Prostate gland (tissue), 2 donors: ENCODE data around the gene MEST. TPM values are rescaled to one million over a fixed set of nuclear protein-coding genes. Genes with fewer than 3 reads are reported as not detected.
"Not testable (repeated sequence)": the region's sequence is repeated elsewhere in the genome, so short reads cannot be mapped to it uniquely, and the experiment has no call there.

Experiments
- DNase-seq: peaks from one replicate; pipeline ENCODE4 v3.0.0-alpha.2; 2019; ENCODE audit warnings: low spot score
- H3K27ac ChIP-seq, 2 donors: fragments of 200-600 bp; sonication (generic); 2 replicates each; pipeline ENCODE4 v1.5.1; 2017 to 2019
- H3K27me3 ChIP-seq: fragments of 200-600 bp; sonication (generic); replicated peaks from 2 replicates; pipeline ENCODE4 v1.5.1; 2019; ENCODE audit not compliant: insufficient read depth
- H3K36me3 ChIP-seq, 2 donors: fragments of 200-600 bp; sonication (generic); 1 replicate in 1 of 2; 2 replicates in 1 of 2; pipeline versions ENCODE4 v1.5.1 to v1.8.1; 2017 to 2019
- H3K4me1 ChIP-seq: fragments of 200-600 bp; sonication (generic); replicated peaks from 2 replicates; pipeline ENCODE4 v1.5.1; 2019
- H3K4me3 ChIP-seq, 2 donors: fragments of 200-600 bp; sonication (generic); 2 replicates each; pipeline ENCODE4 v1.5.1; 2017 to 2019
- H3K9me3 ChIP-seq: fragments of 200-600 bp; sonication (generic); 2 replicates; pipeline ENCODE4 v1.5.1; 2017
- POLR2A ChIP-seq: fragments of 450-650 bp; IDR thresholded peaks from one replicate; pipeline ENCODE4 v1.6.1; 2016; ENCODE audit warnings: antibody characterized with exemption, mild to moderate bottlenecking
- POLR2AphosphoS5 ChIP-seq: sonication (generic); formaldehyde crosslinking; IDR thresholded peaks from one replicate; pipeline ENCODE4 v1.6.1; 2017; ENCODE audit warnings: antibody characterized with exemption
- WGBS: methylation state at CpG from one replicate; pipeline ENCODE4 v1.1.5; 2018; 5-methylcytosine and 5-hydroxymethylcytosine counted together
- intact Hi-C: fragments of 100-400 bp; cut with DNase I; formaldehyde crosslinking; loops from one replicate; pipeline ENCODE4 v1.14.2; 2022
- total RNA-seq, 2 donors: library from RNA; depleted of rRNA; stranded (reverse); fragments of >200 nt; gene quantifications; one replicate each; pipeline ENCODE4 v1.1.0, GENCODE V29; 2016
- TF ChIP-seq, protein P1 (sequence below), 4 experiments: fragments of 200-600 bp in 2 of 4; fragments of 450-650 bp in 2 of 4; sonication (generic) in 2 of 4; IDR thresholded peaks; 1 replicate in 3 of 4; 2 replicates in 1 of 4; pipeline ENCODE4 v1.5.1; 2016 to 2019; ENCODE audit warnings: antibody characterized with exemption in 4 of 4, mild to moderate bottlenecking in 2 of 4, moderate library complexity in 2 of 4

Gene MEST
- total RNA-seq, result 10 to 100 TPM; 31.1 to 41.6 TPM

- Histone ChIP-seq H3K4me3 (peak within 1 kb of the TSS; percentile 19 to 31), H3K4me1 (peaks cover 4% of the 10 kb centered on the region), H3K36me3 (no peaks in the 10 kb centered on the region), H3K9me3 (no peaks in the 10 kb centered on the region), H3K27ac (no peak within 1 kb of the TSS), H3K27me3 (no peaks in the 10 kb centered on the region)
- intact Hi-C loops, result no loop called here
- 52% methylated on average over 56 of the region's 71 CpGs for WGBS
- peak; percentile 6 for DNase-seq
- TF ChIP-seq POLR2AphosphoS5 (no peak), POLR2A (no peak)
- TF ChIP-seq, protein P1, sequence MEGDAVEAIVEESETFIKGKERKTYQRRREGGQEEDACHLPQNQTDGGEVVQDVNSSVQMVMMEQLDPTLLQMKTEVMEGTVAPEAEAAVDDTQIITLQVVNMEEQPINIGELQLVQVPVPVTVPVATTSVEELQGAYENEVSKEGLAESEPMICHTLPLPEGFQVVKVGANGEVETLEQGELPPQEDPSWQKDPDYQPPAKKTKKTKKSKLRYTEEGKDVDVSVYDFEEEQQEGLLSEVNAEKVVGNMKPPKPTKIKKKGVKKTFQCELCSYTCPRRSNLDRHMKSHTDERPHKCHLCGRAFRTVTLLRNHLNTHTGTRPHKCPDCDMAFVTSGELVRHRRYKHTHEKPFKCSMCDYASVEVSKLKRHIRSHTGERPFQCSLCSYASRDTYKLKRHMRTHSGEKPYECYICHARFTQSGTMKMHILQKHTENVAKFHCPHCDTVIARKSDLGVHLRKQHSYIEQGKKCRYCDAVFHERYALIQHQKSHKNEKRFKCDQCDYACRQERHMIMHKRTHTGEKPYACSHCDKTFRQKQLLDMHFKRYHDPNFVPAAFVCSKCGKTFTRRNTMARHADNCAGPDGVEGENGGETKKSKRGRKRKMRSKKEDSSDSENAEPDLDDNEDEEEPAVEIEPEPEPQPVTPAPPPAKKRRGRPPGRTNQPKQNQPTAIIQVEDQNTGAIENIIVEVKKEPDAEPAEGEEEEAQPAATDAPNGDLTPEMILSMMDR (IDR thresholded peaks at IDR 0.05), result no peak
Observed at GRCh38 chr7:130491841-130492522, at the start of gene MEST. Gene MEST, plus strand, starts transcription at chr7:130492085. Its CDS starts 229 bp downstream, at chr7:130492314.

GRCh38 chr7:130442601-130443000 is 49.3 kb upstream of the MEST start:
- Histone ChIP-seq H3K36me3 (no peaks in the 10 kb centered on the region), H3K27ac (no peak overlapping the region), H3K27me3 (no peaks in the 10 kb centered on the region), H3K9me3 (no peaks in the 10 kb centered on the region), H3K4me1 (no peaks in the 10 kb centered on the region), H3K4me3 (no peak overlapping the region)
- intact Hi-C loops, result no loop called here
- WGBS, result 79% methylated on average over 7 of the region's 7 CpGs
- no peak for DNase-seq
- no peak for TF ChIP-seq POLR2A
- TF ChIP-seq, protein P1 (IDR thresholded peaks at IDR 0.05), result no peak
- no peak for TF ChIP-seq POLR2AphosphoS5

DNA sequence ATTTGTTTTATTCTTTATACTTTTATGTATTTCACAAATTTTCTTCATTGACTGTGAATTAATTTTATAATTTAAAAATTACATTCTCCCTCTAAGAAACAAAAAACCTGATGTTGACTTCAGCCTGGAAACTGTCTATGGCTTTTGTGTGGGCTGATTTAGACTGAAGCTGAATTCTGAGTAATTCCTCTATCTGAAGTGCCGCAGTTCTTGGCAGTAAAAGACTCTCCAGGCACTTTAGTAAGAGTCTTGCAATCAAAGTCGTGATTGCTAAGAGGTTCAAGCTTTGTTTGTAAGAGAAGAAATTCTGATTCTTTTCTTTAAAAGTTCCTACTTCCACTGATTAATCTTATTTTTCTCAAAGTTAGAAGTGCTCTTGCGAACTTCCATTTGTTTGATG is 47.7 kb upstream of the MEST start:
- Histone ChIP-seq H3K4me3 (no peak overlapping the region), H3K27me3 (no peaks in the 10 kb centered on the region), H3K27ac (no peak overlapping the region), H3K4me1 (no peaks in the 10 kb centered on the region), H3K36me3 (no peaks in the 10 kb centered on the region), H3K9me3 (no peaks in the 10 kb centered on the region)
- intact Hi-C loops, result no loop called here
- TF ChIP-seq, protein P1 (IDR thresholded peaks at IDR 0.05), result no peak
- no peak for TF ChIP-seq POLR2A
- TF ChIP-seq POLR2AphosphoS5, result no peak
- WGBS, result 45% methylated on average over 3 of the region's 3 CpGs
- no peak for DNase-seq

DNA sequence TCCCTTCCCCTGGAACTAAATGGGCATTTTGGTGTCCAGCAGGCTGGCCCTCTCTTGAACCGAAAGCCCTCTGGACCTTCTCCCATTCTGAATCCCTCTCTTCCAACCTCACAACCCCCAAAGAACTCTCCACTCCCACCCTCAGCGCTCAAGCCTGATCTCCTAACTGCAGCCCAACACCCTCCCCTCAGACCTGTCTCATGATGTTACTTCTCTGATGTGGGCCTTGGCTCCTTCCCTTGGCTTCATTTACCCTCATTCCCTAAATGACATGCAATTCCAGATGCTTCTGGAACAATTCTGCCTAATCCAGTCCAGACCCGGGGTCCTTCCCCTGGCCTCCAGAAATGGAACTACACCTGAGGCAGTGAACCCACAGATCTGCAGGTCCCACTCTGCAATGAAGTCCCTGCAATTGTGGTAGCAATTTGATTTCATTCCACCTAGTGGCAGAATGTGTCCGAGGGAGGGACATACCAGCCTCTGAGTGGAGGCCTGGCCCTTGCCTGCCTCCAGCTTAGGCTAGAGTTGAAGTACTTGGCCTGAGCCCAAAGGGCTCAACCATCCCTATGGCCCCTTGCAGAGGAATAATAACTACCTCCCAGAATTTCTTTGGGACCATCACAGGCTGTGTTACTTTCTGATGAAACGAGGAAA is 47.0 kb upstream of the MEST start:
- Histone ChIP-seq H3K27ac (no peak overlapping the region), H3K4me1 (no peaks in the 10 kb centered on the region), H3K4me3 (no peak overlapping the region), H3K9me3 (no peaks in the 10 kb centered on the region), H3K36me3 (no peaks in the 10 kb centered on the region), H3K27me3 (no peaks in the 10 kb centered on the region)
- intact Hi-C loops, result no loop called here
- no peak for DNase-seq
- 85% methylated on average over 5 of the region's 5 CpGs for WGBS
- TF ChIP-seq POLR2A, result no peak
- no peak for TF ChIP-seq POLR2AphosphoS5
- TF ChIP-seq, protein P1 (IDR thresholded peaks at IDR 0.05), result no peak

- Histone ChIP-seq H3K27me3 (no peaks in the 10 kb centered on the region), H3K36me3 (no peaks in the 10 kb centered on the region), H3K27ac (no peak overlapping the region), H3K4me3 (no peak overlapping the region), H3K4me1 (no peaks in the 10 kb centered on the region), H3K9me3 (no peaks in the 10 kb centered on the region)
- no peak for DNase-seq
- TF ChIP-seq POLR2AphosphoS5 (no peak), POLR2A (no peak)
- TF ChIP-seq, protein P1 (IDR thresholded peaks at IDR 0.05), result no peak
- intact Hi-C loops, result no loop called here
- 85% methylated on average over 3 of the region's 3 CpGs for WGBS
Observed at GRCh38 chr7:130446259-130446658, 45.6 kb upstream of the MEST start.

- H3K36me3 ChIP-seq, intact Hi-C loops, H3K4me1 ChIP-seq, H3K4me3 ChIP-seq, DNase-seq, H3K27me3 ChIP-seq, H3K9me3 ChIP-seq, H3K27ac ChIP-seq: not testable (repeated sequence)
- WGBS, result 87% methylated on average over 3 of the region's 3 CpGs
Observed at GRCh38 chr7:130451344-130451743, 40.5 kb upstream of the MEST start.
